ENCODE data around the gene GRM7.

DNA sequence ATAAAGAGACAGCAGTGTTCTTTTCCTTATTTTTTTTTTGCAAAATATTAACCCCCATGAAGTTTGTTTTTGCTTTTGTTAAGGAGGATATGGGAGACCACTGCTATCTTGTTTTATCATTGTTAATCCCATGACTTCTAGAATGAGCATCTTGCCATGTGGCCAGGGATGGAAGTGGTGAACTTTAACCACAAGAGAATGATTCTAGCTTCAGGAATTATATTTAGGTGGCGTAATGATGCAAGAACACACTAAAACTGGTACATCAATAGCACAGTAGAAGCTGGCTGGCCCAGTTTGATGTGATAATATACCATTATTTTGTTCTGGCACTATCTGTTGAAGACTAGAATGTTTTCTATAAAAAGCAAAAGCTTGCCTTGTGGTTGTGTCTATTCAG, 720.9 kb downstream of the GRM7 start:
- TF ChIP-seq EP300 (IDR thresholded peaks at IDR 0.05) (no peak), POLR2A (IDR thresholded peaks at IDR 0.05) (no peak)
- TF ChIP-seq, protein P1, sequence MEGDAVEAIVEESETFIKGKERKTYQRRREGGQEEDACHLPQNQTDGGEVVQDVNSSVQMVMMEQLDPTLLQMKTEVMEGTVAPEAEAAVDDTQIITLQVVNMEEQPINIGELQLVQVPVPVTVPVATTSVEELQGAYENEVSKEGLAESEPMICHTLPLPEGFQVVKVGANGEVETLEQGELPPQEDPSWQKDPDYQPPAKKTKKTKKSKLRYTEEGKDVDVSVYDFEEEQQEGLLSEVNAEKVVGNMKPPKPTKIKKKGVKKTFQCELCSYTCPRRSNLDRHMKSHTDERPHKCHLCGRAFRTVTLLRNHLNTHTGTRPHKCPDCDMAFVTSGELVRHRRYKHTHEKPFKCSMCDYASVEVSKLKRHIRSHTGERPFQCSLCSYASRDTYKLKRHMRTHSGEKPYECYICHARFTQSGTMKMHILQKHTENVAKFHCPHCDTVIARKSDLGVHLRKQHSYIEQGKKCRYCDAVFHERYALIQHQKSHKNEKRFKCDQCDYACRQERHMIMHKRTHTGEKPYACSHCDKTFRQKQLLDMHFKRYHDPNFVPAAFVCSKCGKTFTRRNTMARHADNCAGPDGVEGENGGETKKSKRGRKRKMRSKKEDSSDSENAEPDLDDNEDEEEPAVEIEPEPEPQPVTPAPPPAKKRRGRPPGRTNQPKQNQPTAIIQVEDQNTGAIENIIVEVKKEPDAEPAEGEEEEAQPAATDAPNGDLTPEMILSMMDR (IDR thresholded peaks at IDR 0.05) = no peak
